ENCODE data around the gene C1orf167.

Gene C1orf167

DNA sequence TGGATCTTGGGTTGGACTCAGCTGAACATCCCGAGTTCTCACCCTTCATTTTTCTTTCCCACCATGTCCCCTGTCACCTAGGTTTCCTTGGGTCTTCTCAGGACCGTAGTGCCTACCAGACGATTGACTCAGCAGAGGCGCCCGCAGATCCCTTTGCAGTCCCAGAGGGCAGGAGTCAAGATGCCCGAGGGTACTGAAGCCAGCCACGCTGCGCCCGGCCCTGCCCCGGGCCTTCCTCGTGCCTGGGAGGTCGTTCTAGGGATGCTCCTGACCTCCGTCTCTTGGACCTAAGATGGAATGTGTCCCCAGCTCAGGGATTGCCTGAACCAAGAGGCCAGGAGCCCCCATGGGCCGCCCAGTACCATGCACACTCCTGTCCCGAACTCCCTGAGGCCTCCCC lies 12.0 kb upstream of the C1orf167 start:
- H3K4me3 ChIP-seq (ENCODE audit: low read depth, low read length): no peak overlapping the region
- TF ChIP-seq, protein P1, sequence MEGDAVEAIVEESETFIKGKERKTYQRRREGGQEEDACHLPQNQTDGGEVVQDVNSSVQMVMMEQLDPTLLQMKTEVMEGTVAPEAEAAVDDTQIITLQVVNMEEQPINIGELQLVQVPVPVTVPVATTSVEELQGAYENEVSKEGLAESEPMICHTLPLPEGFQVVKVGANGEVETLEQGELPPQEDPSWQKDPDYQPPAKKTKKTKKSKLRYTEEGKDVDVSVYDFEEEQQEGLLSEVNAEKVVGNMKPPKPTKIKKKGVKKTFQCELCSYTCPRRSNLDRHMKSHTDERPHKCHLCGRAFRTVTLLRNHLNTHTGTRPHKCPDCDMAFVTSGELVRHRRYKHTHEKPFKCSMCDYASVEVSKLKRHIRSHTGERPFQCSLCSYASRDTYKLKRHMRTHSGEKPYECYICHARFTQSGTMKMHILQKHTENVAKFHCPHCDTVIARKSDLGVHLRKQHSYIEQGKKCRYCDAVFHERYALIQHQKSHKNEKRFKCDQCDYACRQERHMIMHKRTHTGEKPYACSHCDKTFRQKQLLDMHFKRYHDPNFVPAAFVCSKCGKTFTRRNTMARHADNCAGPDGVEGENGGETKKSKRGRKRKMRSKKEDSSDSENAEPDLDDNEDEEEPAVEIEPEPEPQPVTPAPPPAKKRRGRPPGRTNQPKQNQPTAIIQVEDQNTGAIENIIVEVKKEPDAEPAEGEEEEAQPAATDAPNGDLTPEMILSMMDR (conservative IDR thresholded peaks at IDR 0.05; ENCODE audit: low read depth, low read length): no peak
- no peak for DNase-seq (ENCODE audit: low read depth)

DNA sequence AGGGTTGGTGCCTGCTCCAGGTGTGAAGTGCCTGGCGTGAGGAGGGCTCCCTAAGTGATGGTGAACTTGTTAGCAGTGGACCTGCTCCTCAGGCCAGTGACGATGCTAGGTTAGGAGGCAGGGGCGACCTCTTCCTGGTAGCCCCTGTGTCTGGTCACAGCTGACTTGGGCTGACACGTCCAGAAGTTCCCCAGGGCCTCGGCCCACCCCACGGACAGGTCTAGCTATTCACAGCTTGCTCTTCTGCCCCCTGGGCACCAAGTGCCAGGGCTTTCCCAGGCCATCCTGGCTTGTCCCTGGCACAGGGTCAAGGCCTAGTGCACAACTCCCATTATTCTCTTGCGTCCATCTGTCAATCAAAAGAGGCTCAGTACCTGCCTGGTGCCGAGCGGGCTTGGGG lies 10.9 kb upstream of the C1orf167 start:
- H3K4me3 ChIP-seq (ENCODE audit: low read depth, low read length): no peak overlapping the region
- no peak for DNase-seq (ENCODE audit: low read depth)
- TF ChIP-seq, protein P1 (conservative IDR thresholded peaks at IDR 0.05; ENCODE audit: low read depth, low read length): no peak

DNA sequence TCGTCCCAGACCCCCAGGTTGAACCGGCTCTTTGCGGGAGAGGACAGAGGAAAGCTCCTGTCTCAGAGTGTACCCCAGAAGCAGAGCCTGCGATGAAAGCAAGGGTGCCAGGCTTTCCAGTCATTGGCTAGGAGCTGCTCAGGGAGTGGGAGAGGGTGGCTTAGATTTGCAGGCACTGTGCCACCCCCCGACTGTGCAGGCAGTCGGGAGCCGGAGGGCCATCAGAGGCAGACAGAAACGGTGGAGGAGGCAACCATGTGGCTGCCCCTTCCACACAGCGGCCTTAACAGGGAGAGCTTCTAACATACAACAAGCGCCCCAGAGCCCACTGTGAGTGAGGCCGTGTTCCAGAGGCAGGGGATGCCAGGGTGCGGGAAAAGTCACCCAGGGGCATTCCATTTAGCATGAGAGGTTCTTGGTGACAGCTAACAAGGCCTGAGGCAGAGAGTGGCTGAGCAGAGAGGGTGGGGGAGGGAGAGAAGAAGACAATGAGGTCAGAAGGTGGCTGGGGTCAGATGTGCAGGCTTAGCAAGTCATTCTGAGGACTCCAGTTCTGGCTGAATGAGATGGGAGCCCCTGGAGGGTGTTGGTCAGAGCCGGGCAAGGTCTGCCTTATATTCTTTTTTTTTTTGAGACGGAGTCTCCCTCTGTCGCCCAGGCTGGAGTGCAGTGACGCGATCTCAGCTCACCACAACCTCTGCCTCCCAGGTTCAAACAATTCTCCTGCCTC lies 9.5 kb upstream of the C1orf167 start:
- no peak for DNase-seq (ENCODE audit: low read depth)
- no peak overlapping the region for H3K4me3 ChIP-seq (ENCODE audit: low read depth, low read length)
- TF ChIP-seq, protein P1 (conservative IDR thresholded peaks at IDR 0.05; ENCODE audit: low read depth, low read length): no peak

DNA sequence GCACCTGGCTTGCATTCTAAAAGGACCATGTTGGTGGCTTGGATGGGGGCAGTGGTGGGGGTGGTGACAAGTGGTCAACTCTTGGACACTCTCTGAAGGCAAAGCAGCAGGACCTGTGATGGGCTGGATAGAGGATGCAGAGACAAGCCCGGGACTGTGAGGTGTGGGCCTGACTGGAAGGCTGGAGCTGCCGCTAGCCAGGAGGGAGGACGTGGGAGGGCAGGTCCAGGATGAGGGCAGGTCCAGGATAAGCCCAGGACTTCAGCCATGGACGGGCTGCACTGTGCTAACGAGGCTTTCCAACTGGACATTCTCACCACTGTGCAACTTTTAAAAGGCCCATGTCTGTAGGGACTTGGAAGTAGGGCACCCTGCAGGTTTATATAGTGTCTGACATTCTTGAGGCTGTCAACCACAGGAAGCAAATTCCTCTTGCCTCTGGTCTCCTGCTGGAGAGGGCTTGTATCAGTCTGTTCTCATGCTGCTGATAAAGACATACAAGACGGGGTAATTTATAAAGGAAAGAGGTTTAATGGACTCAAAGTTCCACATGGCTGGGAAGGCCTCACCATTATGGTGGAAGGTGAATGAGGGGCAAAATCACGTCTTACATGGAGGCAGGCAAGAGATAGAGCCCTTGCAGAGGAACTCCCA lies 8.3 kb upstream of the C1orf167 start:
- TF ChIP-seq, protein P1 (conservative IDR thresholded peaks at IDR 0.05; ENCODE audit: low read depth, low read length): peak; percentile 31
- peak; percentile 85 for DNase-seq (ENCODE audit: low read depth)
- no peak overlapping the region for H3K4me3 ChIP-seq (ENCODE audit: low read depth, low read length)

DNA sequence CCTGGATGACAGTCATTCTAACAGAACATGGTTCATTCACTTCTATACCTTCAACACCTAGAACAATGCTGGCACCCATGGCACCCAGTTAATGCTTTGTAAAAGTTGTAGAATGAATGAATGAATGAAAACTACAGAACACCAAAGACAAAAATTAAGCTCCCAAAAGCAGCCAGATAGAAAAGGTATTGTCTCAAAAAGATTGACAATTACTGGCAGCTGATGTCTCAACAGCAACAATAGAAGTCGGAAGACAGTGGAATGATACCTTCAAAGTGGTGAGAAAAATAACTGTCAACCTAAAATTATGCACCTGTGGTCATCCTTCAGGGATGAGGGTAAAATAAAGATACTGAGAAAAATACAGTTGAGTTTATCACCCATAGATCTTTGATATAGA lies 4.9 kb upstream of the C1orf167 start:
- TF ChIP-seq, protein P1 (conservative IDR thresholded peaks at IDR 0.05; ENCODE audit: low read depth, low read length): no peak
- H3K4me3 ChIP-seq (ENCODE audit: low read depth, low read length): no peak overlapping the region
- no peak for DNase-seq (ENCODE audit: low read depth)

DNA sequence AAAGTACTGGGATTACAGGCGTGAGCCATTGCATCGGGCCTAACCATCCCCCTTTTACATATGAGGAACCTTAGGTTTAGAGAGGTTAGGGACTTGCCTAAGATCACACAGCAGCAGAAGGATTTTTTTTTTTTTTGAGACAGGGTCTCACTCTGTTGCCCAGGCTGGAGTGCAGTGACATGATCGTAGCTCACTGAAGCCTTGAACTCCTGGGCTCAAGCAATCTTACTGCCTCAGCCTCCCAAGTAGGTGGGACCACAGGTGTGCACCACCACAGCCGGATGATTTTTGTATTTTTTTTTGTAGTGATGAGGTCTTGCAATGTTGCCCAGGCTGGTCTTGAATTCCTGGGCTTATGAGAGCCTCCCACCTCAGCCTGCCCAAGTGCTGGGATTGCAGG lies 2.2 kb upstream of the C1orf167 start:
- H3K4me3 ChIP-seq (ENCODE audit: low read depth, low read length): no peak overlapping the region
- TF ChIP-seq, protein P1 (conservative IDR thresholded peaks at IDR 0.05; ENCODE audit: low read depth, low read length): no peak
- DNase-seq (ENCODE audit: low read depth): no peak

DNA sequence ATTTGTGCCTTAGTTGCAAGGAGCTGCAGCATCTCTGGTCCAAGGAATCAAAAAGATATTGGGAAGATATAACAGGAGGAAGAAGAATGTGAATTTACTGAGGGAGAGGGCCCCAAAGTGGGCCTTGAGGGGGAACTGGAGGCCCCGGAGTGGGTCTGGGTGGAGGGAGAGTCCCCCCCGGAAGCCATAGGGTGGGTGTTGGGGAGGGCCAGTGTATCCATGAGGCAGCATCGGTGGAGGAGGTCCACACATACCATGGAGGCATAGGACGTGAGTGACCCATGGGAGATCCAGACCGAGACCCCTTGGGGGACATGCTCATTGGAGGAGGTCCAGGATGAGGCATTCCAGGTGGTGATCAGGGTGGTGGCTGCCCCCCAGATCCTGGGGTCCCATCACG lies 708 bp upstream of the C1orf167 start:
- TF ChIP-seq, protein P1 (conservative IDR thresholded peaks at IDR 0.05; ENCODE audit: low read depth, low read length): no peak
- DNase-seq (ENCODE audit: low read depth): no peak

More for the DNA sequence above, 708 bp upstream of the C1orf167 start:
- no peak overlapping the region for H3K4me3 ChIP-seq (ENCODE audit: low read depth, low read length)
